Liver (tissue), 3 donors: ENCODE results near the gene LRRFIP1.

Source experiments
- CTCF ChIP-seq: fragments of 150-350 bp; IDR thresholded peaks from 2 replicates; pipeline ENCODE4 v1.5.1; 2017; ENCODE audit warnings: improper control_type of control experiment, low read depth, low read length; ENCODE audit not compliant: missing input control
- GABPA ChIP-seq, 2 donors: IDR thresholded peaks in 1 of 2; conservative IDR thresholded peaks in 1 of 2; 2 replicates each; pipeline ENCODE4 v1.6.1; 2016; ENCODE audit warnings: antibody characterized with exemption in 2 of 2, mild to moderate bottlenecking in 1 of 2, moderate library complexity in 1 of 2
- NR2F2 ChIP-seq: IDR thresholded peaks from 2 replicates; pipeline ENCODE4 v1.6.1; 2016; ENCODE audit warnings: antibody characterized with exemption
- RAD21 ChIP-seq, 2 donors: IDR thresholded peaks; 2 replicates each; pipeline ENCODE4 v1.6.1; 2016; ENCODE audit warnings: antibody characterized with exemption in 2 of 2, mild to moderate bottlenecking in 2 of 2
- REST ChIP-seq: IDR thresholded peaks from 2 replicates; pipeline ENCODE4 v1.6.1; 2016; ENCODE audit warnings: antibody characterized with exemption, mild to moderate bottlenecking
- TAF1 ChIP-seq: conservative IDR thresholded peaks from 2 replicates; pipeline ENCODE4 v1.6.1; 2016; ENCODE audit warnings: antibody characterized with exemption, mild to moderate bottlenecking
- donor health status: healthy.
- donor health status: healthy.

GRCh38 chr2:237593596-237594320 lies 33.6 kb upstream of the LRRFIP1 start:
- TF ChIP-seq NR2F2 (no peak), CTCF (no peak), GABPA (IDR thresholded peaks at IDR 0.05 in 1 of 2, conservative IDR thresholded peaks at IDR 0.05 in 1 of 2) (no peak), RAD21 (IDR thresholded peaks at IDR 0.05) (no peak), REST (no peak), TAF1 (no peak)
